Measurements from ENCODE around the gene NAA10.

GRCh38 chrX:153920546-153920945, 14.3 kb downstream of the NAA10 start:
- TF ChIP-seq ZFX (IDR thresholded peaks at IDR 0.05) (no peak), CTCF (conservative IDR thresholded peaks at IDR 0.05) (no peak)

Measured in C4-2B (cell line).